A549 (cell line): ENCODE results near the gene ZNF322. TPM values are rescaled to one million over a fixed set of nuclear protein-coding genes. Genes with fewer than 3 reads are reported as not detected.
A peak's percentile ranks its signal among the peaks of the same experiment; 100 is the strongest.

ENCODE experiments used
- ATAC-seq, 2 experiments: fragments of 200-7000 bp in 1 of 2; fragments of >200 bp in 1 of 2; cut with Nextera tagmentation in 1 of 2; cut with Tn5 transposase in 1 of 2; 3 replicates each; pipeline versions ENCODE4 v1.8.0 to v1.9.1; 2018 to 2020; ENCODE audit warnings: mild to moderate bottlenecking in 1 of 2, moderate library complexity in 1 of 2
- CTCF ChIA-PET: fragments of 300-600 bp; sonication (Branson Sonifier 250); formaldehyde crosslinking; extraction: SDS; loops from one replicate; lab custom pipeline; 2021; ENCODE audit warnings: antibody characterized with exemption, inconsistent platforms; lab: Yijun Ruan, JAX
- POLR2A ChIA-PET: fragments of 350-600 bp; formaldehyde crosslinking; extraction: SDS; loops from one replicate; lab custom pipeline; 2021; ENCODE audit warnings: antibody characterized with exemption, inconsistent platforms; lab: Yijun Ruan, JAX
- DNase-seq, 2 experiments: peaks; one replicate each; pipeline versions ENCODE4 v3.0.0 to v3.0.0-alpha.2; 2011 to 2016; ENCODE audit warnings: low read depth in 1 of 2, low spot score in 1 of 2
- FAIRE-seq: peaks from 2 replicates; lab custom pipeline; 2011; peaks lifted over from hg19 to GRCh38; lab: Jason Lieb, UNC
- H3K27ac ChIP-seq, 2 experiments: fragments of >200 bp; sonication (Bioruptor Twin); formaldehyde crosslinking; 3 replicates each; pipeline ENCODE4 v1.5.1; 2016 to 2017
- H3K4me1 ChIP-seq: fragments of >200 bp; sonication (Bioruptor Twin); formaldehyde crosslinking; 3 replicates; pipeline ENCODE4 v1.6.1; 2016
- H3K4me2 ChIP-seq: fragments of >200 bp; sonication (Bioruptor Twin); formaldehyde crosslinking; 3 replicates; pipeline ENCODE4 v1.6.1; 2016
- H3K4me3 ChIP-seq: fragments of >200 bp; sonication (Bioruptor Twin); formaldehyde crosslinking; 3 replicates; pipeline ENCODE4 v1.5.1; 2016
- H3K9me3 ChIP-seq: fragments of >200 bp; sonication (Bioruptor Twin); formaldehyde crosslinking; 3 replicates; pipeline ENCODE4 v1.6.1; 2016
- CBX2 ChIP-seq: fragments of 200-600 bp; sonication (generic); IDR thresholded peaks from 2 replicates; pipeline ENCODE4 v1.6.1; 2016; ENCODE audit warnings: low read depth, mild to moderate bottlenecking, borderline replicate concordance
- CBX8 ChIP-seq: fragments of 200-600 bp; sonication (generic); IDR thresholded peaks from 2 replicates; pipeline ENCODE4 v1.6.1; 2016
- CHD4 ChIP-seq: fragments of 200-600 bp; sonication (generic); IDR thresholded peaks from 2 replicates; pipeline ENCODE4 v1.6.1; 2016; ENCODE audit warnings: antibody characterized with exemption, mild to moderate bottlenecking, borderline replicate concordance
- EHF ChIP-seq: fragments of 250-450 bp; sonication (Bioruptor Pico); IDR thresholded peaks from 2 replicates; pipeline ENCODE4 v1.5.0; 2020; ENCODE audit warnings: mild to moderate bottlenecking
- EHMT2 ChIP-seq: fragments of 200-600 bp; sonication (generic); IDR thresholded peaks from 2 replicates; pipeline ENCODE4 v1.6.1; 2016; ENCODE audit warnings: antibody characterized with exemption, low read depth, mild to moderate bottlenecking, moderate library complexity
- EP300 ChIP-seq, 2 experiments: fragments of >200 bp; sonication (Bioruptor Twin); formaldehyde crosslinking; IDR thresholded peaks; 2 replicates in 1 of 2; 3 replicates in 1 of 2; pipeline ENCODE4 v1.6.1; 2016 to 2017
- ESRRA ChIP-seq: fragments of 150-350 bp; IDR thresholded peaks from 2 replicates; pipeline ENCODE4 v1.6.1; 2014; ENCODE audit warnings: mild to moderate bottlenecking, low read length, borderline replicate concordance
- HOXA7 ChIP-seq: fragments of 250-450 bp; sonication (Bioruptor Pico); IDR thresholded peaks from 2 replicates; pipeline ENCODE4 v1.5.0; 2020; ENCODE audit warnings: mild to moderate bottlenecking, moderate library complexity
- KDM5A ChIP-seq: fragments of 200-600 bp; sonication (generic); IDR thresholded peaks from 2 replicates; pipeline ENCODE4 v1.6.1; 2016; ENCODE audit warnings: antibody characterized with exemption, mild to moderate bottlenecking
- MAFK ChIP-seq: fragments of 450-650 bp; IDR thresholded peaks from 2 replicates; pipeline ENCODE4 v1.6.1; 2014; ENCODE audit not compliant: partially characterized antibody
- MAZ ChIP-seq: fragments of 150-350 bp; IDR thresholded peaks from 2 replicates; pipeline ENCODE4 v1.6.1; 2014; ENCODE audit warnings: antibody characterized with exemption, low read depth, low read length, borderline replicate concordance
- NFE2L2 ChIP-seq: fragments of 150-350 bp; conservative IDR thresholded peaks from 2 replicates; pipeline ENCODE4 v1.6.1; 2014; ENCODE audit warnings: low read length
- RNF2 ChIP-seq: fragments of 200-600 bp; sonication (generic); IDR thresholded peaks from 2 replicates; pipeline ENCODE4 v1.6.1; 2016; ENCODE audit warnings: low read depth, mild to moderate bottlenecking, antibody characterized with exemption, moderate library complexity, borderline replicate concordance
- SMC3 ChIP-seq: fragments of >200 bp; sonication (Bioruptor Twin); formaldehyde crosslinking; IDR thresholded peaks from 3 replicates; pipeline ENCODE4 v1.6.1; 2018; ENCODE audit warnings: inconsistent platforms
- ZC3H11A ChIP-seq: fragments of 450-650 bp; IDR thresholded peaks from 2 replicates; pipeline ENCODE4 v1.6.1; 2014; ENCODE audit warnings: antibody characterized with exemption, mild to moderate bottlenecking
- ZFP36 ChIP-seq: fragments of 450-650 bp; IDR thresholded peaks from 2 replicates; pipeline ENCODE4 v1.6.1; 2014; ENCODE audit warnings: borderline replicate concordance; ENCODE audit not compliant: partially characterized antibody
- WGBS: methylation state at CpG from one replicate; pipeline ENCODE4 v1.1.6; 2017; ENCODE audit errors: missing lambda C conversion rate; 5-methylcytosine and 5-hydroxymethylcytosine counted together
- polyA plus RNA-seq, 4 experiments: library from polyadenylated mRNA; depleted of rRNA in 3 of 4; stranded (reverse); fragments of >200 nt; fragmentation: RNase III in 1 of 4; extraction: RNeasy Plus Mini Kit Qiagen cat#74134 plus additional on column Dnase treatment in 1 of 4; gene quantifications; 2 replicates in 3 of 4; 3 replicates in 1 of 4; pipeline ENCODE4 v1.2.3, GENCODE V29; 2011 to 2017
- TF ChIP-seq, protein P1 (sequence below): fragments of 200-600 bp; sonication (generic); IDR thresholded peaks from 2 replicates; pipeline ENCODE4 v1.6.1; 2016; ENCODE audit warnings: antibody characterized with exemption, mild to moderate bottlenecking, moderate library complexity
- TF ChIP-seq, protein P2 (sequence below): fragments of 150-350 bp; IDR thresholded peaks from 2 replicates; pipeline ENCODE4 v1.6.1; 2014; ENCODE audit warnings: low read depth, mild to moderate bottlenecking, low read length
- TF ChIP-seq, protein P3 (sequence below): fragments of >200 bp; sonication (Bioruptor Twin); formaldehyde crosslinking; IDR thresholded peaks from 3 replicates; pipeline ENCODE4 v1.6.1; 2016
- TF ChIP-seq, protein P4 (sequence below): IDR thresholded peaks from 2 replicates; pipeline ENCODE4 v1.6.1; 2012; ENCODE audit warnings: low read depth, borderline replicate concordance
- TF ChIP-seq, protein P5 (sequence below): fragments of 250-450 bp; sonication (Bioruptor Pico); IDR thresholded peaks from 2 replicates; pipeline ENCODE4 v1.5.0; 2020; ENCODE audit warnings: low read depth, mild to moderate bottlenecking, moderate library complexity

Gene ZNF322
- polyA plus RNA-seq, 2 of the 4 experiments (the other 2 are of a cell fraction): 6.0 to 14.5 TPM

DNA sequence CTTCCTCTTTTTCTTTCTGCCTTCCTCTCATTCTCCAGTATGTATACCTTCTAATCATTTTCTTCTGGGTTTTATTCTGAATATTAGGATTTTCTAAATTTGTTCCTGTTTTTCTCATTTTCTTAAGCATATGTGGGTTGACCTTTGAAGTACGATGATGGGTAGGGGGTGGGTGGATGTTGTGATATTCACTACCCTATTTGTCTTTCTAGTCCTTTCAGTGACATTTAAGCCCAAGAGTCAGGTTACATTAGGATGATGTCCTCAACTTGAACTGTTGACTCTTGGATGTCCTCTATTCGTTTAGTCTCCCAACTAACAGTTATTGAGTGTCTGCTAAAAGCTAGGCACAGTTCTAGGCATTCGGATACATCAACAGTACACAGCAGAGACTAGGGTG is 55.5 kb downstream of the ZNF322 start:
- TF ChIP-seq, protein P1, sequence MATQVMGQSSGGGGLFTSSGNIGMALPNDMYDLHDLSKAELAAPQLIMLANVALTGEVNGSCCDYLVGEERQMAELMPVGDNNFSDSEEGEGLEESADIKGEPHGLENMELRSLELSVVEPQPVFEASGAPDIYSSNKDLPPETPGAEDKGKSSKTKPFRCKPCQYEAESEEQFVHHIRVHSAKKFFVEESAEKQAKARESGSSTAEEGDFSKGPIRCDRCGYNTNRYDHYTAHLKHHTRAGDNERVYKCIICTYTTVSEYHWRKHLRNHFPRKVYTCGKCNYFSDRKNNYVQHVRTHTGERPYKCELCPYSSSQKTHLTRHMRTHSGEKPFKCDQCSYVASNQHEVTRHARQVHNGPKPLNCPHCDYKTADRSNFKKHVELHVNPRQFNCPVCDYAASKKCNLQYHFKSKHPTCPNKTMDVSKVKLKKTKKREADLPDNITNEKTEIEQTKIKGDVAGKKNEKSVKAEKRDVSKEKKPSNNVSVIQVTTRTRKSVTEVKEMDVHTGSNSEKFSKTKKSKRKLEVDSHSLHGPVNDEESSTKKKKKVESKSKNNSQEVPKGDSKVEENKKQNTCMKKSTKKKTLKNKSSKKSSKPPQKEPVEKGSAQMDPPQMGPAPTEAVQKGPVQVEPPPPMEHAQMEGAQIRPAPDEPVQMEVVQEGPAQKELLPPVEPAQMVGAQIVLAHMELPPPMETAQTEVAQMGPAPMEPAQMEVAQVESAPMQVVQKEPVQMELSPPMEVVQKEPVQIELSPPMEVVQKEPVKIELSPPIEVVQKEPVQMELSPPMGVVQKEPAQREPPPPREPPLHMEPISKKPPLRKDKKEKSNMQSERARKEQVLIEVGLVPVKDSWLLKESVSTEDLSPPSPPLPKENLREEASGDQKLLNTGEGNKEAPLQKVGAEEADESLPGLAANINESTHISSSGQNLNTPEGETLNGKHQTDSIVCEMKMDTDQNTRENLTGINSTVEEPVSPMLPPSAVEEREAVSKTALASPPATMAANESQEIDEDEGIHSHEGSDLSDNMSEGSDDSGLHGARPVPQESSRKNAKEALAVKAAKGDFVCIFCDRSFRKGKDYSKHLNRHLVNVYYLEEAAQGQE: no peak
- TF ChIP-seq ZC3H11A (no peak), ZFP36 (no peak), CHD4 (no peak), HOXA7 (CRISPR knock-in tag) (no peak)
- TF ChIP-seq, protein P2, sequence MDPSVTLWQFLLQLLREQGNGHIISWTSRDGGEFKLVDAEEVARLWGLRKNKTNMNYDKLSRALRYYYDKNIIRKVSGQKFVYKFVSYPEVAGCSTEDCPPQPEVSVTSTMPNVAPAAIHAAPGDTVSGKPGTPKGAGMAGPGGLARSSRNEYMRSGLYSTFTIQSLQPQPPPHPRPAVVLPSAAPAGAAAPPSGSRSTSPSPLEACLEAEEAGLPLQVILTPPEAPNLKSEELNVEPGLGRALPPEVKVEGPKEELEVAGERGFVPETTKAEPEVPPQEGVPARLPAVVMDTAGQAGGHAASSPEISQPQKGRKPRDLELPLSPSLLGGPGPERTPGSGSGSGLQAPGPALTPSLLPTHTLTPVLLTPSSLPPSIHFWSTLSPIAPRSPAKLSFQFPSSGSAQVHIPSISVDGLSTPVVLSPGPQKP: no peak
- TF ChIP-seq, protein P3, sequence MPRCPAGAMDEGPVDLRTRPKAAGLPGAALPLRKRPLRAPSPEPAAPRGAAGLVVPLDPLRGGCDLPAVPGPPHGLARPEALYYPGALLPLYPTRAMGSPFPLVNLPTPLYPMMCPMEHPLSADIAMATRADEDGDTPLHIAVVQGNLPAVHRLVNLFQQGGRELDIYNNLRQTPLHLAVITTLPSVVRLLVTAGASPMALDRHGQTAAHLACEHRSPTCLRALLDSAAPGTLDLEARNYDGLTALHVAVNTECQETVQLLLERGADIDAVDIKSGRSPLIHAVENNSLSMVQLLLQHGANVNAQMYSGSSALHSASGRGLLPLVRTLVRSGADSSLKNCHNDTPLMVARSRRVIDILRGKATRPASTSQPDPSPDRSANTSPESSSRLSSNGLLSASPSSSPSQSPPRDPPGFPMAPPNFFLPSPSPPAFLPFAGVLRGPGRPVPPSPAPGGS: no peak
- TF ChIP-seq, protein P4, sequence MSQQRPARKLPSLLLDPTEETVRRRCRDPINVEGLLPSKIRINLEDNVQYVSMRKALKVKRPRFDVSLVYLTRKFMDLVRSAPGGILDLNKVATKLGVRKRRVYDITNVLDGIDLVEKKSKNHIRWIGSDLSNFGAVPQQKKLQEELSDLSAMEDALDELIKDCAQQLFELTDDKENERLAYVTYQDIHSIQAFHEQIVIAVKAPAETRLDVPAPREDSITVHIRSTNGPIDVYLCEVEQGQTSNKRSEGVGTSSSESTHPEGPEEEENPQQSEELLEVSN: no peak
- DNase-seq (no peak), ATAC-seq (no peak), FAIRE-seq (no peak)
- WGBS: 7% methylated on average over 3 of the region's 3 CpGs
- no peak overlapping the region for H3K4me2 ChIP-seq
- H3K9me3 ChIP-seq: no peaks in the 10 kb centered on the region
- CTCF ChIA-PET: no interaction called here
- H3K27ac ChIP-seq: no peak overlapping the region
- POLR2A ChIA-PET: no interaction called here
- no peak overlapping the region for H3K4me3 ChIP-seq
- no peaks in the 10 kb centered on the region for H3K4me1 ChIP-seq

DNA sequence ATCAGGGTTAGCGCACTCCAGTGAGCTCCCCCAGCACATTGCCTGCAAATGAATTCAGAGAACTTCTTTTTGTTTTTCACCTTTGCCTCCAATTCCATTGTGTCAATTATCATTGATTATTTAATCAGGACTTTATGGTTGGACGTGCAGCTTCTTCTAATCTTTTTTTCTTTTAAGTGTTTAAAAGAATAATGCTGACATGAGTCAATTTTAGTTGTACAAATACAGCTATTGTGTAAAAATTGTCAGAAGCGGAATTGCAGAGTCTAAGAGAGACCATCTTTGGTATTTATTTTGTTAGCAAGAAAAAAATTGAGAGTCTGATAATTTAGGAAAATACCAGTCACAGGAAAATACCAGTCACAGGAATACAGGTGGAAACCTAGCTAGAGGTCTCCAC is 57.3 kb downstream of the ZNF322 start:
- Histone ChIP-seq H3K4me3 (no peak overlapping the region), H3K27ac (no peak overlapping the region), H3K4me2 (no peak overlapping the region), H3K4me1 (peaks cover 4% of the 10 kb centered on the region; the same call in 1 of the 3 replicates), H3K9me3 (no peaks in the 10 kb centered on the region)
- ChIA-PET CTCF (interaction anchor here (1.4 kb wide), 2 partner anchors 477 to 525 kb away, joined by 4 to 6 read pairs; no protein-coding TSS in a partner anchor), POLR2A (no interaction called here)
- FAIRE-seq: no peak
- no peak for DNase-seq
- TF ChIP-seq EP300 (IDR thresholded peaks at IDR 0.05) (no peak), RNF2 (no peak), MAFK (peak; percentile 58)
- TF ChIP-seq, all 56 proteins: peak for 1
- ATAC-seq: no peak
- 75% methylated on average over 3 of the region's 3 CpGs for WGBS

DNA sequence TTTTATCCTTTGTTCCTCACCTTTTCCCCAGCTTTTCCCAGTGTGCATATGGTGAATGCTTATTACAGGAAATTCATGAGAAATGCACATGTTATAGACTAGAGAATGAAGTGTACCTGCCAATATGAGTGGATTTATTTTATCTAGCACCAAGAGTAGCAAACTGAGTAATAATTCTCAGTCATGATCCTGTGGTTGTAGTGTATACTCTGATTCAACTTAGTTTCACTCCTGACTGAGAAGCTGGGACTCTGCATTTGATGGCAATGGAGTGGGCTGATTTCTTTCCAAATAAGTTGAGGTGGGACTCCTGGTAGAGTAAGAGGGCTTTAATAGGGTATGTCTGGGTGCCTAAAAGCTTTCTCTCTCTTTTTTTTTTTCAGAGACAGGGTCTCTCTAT is 58.8 kb downstream of the ZNF322 start:
- ChIA-PET CTCF (interaction anchor here (1.5 to 1.7 kb wide), 2 partner anchors 28 to 478 kb away, joined by 3 to 8 read pairs; no protein-coding TSS in a partner anchor), POLR2A (no interaction called here)
- TF ChIP-seq CBX8 (no peak), SMC3 (no peak), HOXA7 (CRISPR knock-in tag) (no peak), EHMT2 (no peak), NFE2L2 (no peak), CBX2 (no peak), EHF (CRISPR knock-in tag) (no peak), MAZ (no peak), ESRRA (no peak), KDM5A (no peak)
- TF ChIP-seq, protein P5, sequence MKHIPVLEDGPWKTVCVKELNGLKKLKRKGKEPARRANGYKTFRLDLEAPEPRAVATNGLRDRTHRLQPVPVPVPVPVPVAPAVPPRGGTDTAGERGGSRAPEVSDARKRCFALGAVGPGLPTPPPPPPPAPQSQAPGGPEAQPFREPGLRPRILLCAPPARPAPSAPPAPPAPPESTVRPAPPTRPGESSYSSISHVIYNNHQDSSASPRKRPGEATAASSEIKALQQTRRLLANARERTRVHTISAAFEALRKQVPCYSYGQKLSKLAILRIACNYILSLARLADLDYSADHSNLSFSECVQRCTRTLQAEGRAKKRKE (CRISPR knock-in tag): no peak
- peaks cover 4% of the 10 kb centered on the region; the same call in 1 of the 3 replicates for H3K4me1 ChIP-seq
- H3K4me3 ChIP-seq: no peak overlapping the region
- FAIRE-seq: no peak
- no peak for DNase-seq
- no peak overlapping the region for H3K4me2 ChIP-seq
- ATAC-seq: no peak
- no peaks in the 10 kb centered on the region for H3K9me3 ChIP-seq
- no peak overlapping the region for H3K27ac ChIP-seq
